PC-9 (cell line): Measurements from ENCODE around the gene MYH16. TPM values are rescaled to one million over a fixed set of nuclear protein-coding genes. Genes with fewer than 3 reads are reported as not detected.
"Not testable (repeated sequence)": the region's sequence is repeated elsewhere in the genome, so short reads cannot be mapped to it uniquely, and the experiment has no call there.

ENCODE experiments used
- BruUV-seq: library from RNA; stranded (reverse); fragments of 400-500 nt; replicated peaks from 2 replicates; lab custom pipeline; 2021; lab: Mats Ljungman, UMichigan
- CTCF ChIA-PET: fragments of 300-600 bp; sonication (Branson Sonifier 250); formaldehyde crosslinking; loops from one replicate; lab custom pipeline; 2022; ENCODE audit warnings: antibody characterized with exemption; lab: Charles Lee
- POLR2A ChIA-PET: fragments of 300-600 bp; sonication (Branson Sonifier 250); formaldehyde crosslinking; loops from one replicate; lab custom pipeline; 2022; ENCODE audit warnings: antibody characterized with exemption; ENCODE audit not compliant: unreplicated experiment; lab: Charles Lee
- DNase-seq, 2 experiments: peaks; one replicate each; pipeline versions ENCODE4 v3.0.0 to v3.0.0-alpha.2; 2015 to 2022; ENCODE audit warnings: mixed read lengths in 1 of 2
- H2AFZ ChIP-seq: fragments of 200-600 bp; sonication (generic); 2 replicates; pipeline ENCODE4 v1.8.1; 2017; ENCODE audit warnings: antibody characterized with exemption
- H3F3A ChIP-seq: fragments of 200-600 bp; sonication (generic); 2 replicates; pipeline ENCODE4 v1.8.1; 2017; ENCODE audit warnings: antibody characterized with exemption, mild to moderate bottlenecking, low read depth; ENCODE audit not compliant: insufficient read depth
- H3K27ac ChIP-seq: fragments of 200-600 bp; sonication (generic); 2 replicates; pipeline ENCODE4 v1.6.1; 2016; ENCODE audit warnings: mixed run types
- H3K27me3 ChIP-seq: fragments of 200-600 bp; sonication (generic); 2 replicates; pipeline ENCODE4 v1.6.1; 2016; ENCODE audit warnings: low read depth, mixed run types; ENCODE audit not compliant: insufficient read depth
- H3K36me3 ChIP-seq: fragments of 200-600 bp; sonication (generic); 2 replicates; pipeline ENCODE4 v1.6.1; 2016; ENCODE audit warnings: low read depth, mixed run types
- H3K4me1 ChIP-seq: fragments of 200-600 bp; sonication (generic); replicated peaks from 2 replicates; pipeline ENCODE4 v1.6.1; 2016; ENCODE audit warnings: mixed run types; ENCODE audit not compliant: insufficient read depth
- H3K4me2 ChIP-seq: fragments of 200-600 bp; sonication (generic); 2 replicates; pipeline ENCODE4 v1.6.1; 2017; ENCODE audit warnings: mixed run types
- H3K4me3 ChIP-seq: fragments of 200-600 bp; sonication (generic); 2 replicates; pipeline ENCODE4 v1.6.1; 2016; ENCODE audit warnings: mixed run types
- H3K79me2 ChIP-seq: fragments of 200-600 bp; sonication (generic); 2 replicates; pipeline ENCODE4 v1.6.1; 2017; ENCODE audit warnings: low read depth, mixed run types
- H3K9me2 ChIP-seq: fragments of 200-600 bp; sonication (generic); 2 replicates; pipeline ENCODE4 v1.8.1; 2017; ENCODE audit warnings: mild to moderate bottlenecking; ENCODE audit not compliant: insufficient read depth
- H3K9me3 ChIP-seq: fragments of 200-600 bp; sonication (generic); 2 replicates; pipeline ENCODE4 v1.8.1; 2016; ENCODE audit warnings: low read depth; ENCODE audit not compliant: insufficient read depth
- H4K20me1 ChIP-seq: fragments of 200-600 bp; sonication (generic); 2 replicates; pipeline ENCODE4 v1.8.1; 2017; ENCODE audit not compliant: insufficient read depth
- EZH2 ChIP-seq: fragments of 200-600 bp; sonication (generic); IDR thresholded peaks from 2 replicates; pipeline ENCODE4 v1.8.0; 2017; ENCODE audit warnings: antibody characterized with exemption, low read depth
- intact Hi-C: fragments of 100-400 bp; cut with micrococcal nuclease; formaldehyde crosslinking; loops from one replicate; pipeline ENCODE4 v1.10.0; 2022; ENCODE audit not compliant: unreplicated experiment
- total RNA-seq: library from RNA; stranded (reverse); gene quantifications from 2 replicates; pipeline ENCODE4 v1.2.3, GENCODE V29; 2021
- TF ChIP-seq, protein P1 (sequence below): fragments of 200-600 bp; sonication (generic); conservative IDR thresholded peaks from 2 replicates; pipeline ENCODE4 v1.6.1; 2017; ENCODE audit warnings: mixed run types, antibody characterized with exemption, mild to moderate bottlenecking, moderate library complexity

Gene MYH16
- total RNA-seq, 1 experiment from 2014 or later: 18.0 TPM

DNA sequence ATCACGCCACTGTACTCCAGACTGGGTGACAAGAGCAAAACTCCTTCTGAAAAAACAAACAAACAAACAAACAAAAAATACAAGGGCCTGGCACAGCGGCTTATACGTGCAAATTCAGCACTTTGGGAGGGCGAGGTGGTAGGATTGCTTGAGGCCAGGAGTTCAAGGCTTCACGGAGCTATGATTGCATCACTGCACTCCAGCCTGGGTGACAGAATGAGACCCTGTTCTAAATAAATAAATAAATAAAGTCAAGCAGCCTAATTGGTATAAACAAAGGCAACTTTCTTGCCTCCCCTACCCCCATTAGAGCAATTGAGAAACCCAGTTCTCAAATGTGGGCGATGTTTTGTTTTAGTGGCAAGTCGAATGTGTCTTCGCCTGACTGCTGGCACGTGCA lies 38.5 kb upstream of the MYH16 start:
- POLR2A ChIA-PET: no interaction called here
- BruUV-seq: no TSS peak
- H3K4me2 ChIP-seq: no peak overlapping the region
- H3F3A ChIP-seq: peaks cover 5% of the 10 kb centered on the region; the same call in 1 of the 2 replicates
- CTCF ChIA-PET: no interaction called here
- no peak for DNase-seq
- H3K79me2 ChIP-seq: no peaks in the 10 kb centered on the region
- intact Hi-C loops: no loop called here
- no peaks in the 10 kb centered on the region for H3K4me1 ChIP-seq
- TF ChIP-seq, protein P1, sequence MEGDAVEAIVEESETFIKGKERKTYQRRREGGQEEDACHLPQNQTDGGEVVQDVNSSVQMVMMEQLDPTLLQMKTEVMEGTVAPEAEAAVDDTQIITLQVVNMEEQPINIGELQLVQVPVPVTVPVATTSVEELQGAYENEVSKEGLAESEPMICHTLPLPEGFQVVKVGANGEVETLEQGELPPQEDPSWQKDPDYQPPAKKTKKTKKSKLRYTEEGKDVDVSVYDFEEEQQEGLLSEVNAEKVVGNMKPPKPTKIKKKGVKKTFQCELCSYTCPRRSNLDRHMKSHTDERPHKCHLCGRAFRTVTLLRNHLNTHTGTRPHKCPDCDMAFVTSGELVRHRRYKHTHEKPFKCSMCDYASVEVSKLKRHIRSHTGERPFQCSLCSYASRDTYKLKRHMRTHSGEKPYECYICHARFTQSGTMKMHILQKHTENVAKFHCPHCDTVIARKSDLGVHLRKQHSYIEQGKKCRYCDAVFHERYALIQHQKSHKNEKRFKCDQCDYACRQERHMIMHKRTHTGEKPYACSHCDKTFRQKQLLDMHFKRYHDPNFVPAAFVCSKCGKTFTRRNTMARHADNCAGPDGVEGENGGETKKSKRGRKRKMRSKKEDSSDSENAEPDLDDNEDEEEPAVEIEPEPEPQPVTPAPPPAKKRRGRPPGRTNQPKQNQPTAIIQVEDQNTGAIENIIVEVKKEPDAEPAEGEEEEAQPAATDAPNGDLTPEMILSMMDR: no peak
- no peak for TF ChIP-seq EZH2
- no peaks in the 10 kb centered on the region for H4K20me1 ChIP-seq
- H3K9me3 ChIP-seq: no peaks in the 10 kb centered on the region
- no peaks in the 10 kb centered on the region; the same call in 1 of the 2 replicates for H3K9me2 ChIP-seq
- H3K27ac ChIP-seq: no peak overlapping the region
- no peaks in the 10 kb centered on the region for H3K36me3 ChIP-seq
- H2AFZ ChIP-seq: no peak overlapping the region
- no peak overlapping the region for H3K4me3 ChIP-seq
- H3K27me3 ChIP-seq: no peaks in the 10 kb centered on the region

DNA sequence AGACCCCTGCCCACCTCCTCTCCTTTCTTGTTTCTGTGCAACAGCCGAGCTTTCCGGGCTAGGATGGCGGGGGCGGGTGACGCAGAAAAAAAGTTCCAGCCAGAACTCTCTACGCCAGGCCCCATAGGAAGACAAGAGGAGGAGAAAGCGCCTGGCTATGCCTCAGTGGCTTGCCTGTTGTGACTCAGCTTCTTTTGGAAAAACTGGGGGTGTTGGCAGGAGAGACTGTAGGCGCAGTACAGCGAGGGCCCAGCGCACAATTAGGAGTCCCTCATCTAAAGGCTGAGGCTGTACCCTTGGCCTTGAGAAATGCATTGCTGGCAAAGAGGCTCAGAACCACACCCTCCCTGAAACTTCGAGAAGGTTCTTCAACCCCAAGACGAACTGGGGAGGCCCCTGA lies 36.7 kb upstream of the MYH16 start:
- no peaks in the 10 kb centered on the region for H3K36me3 ChIP-seq
- peaks cover 5% of the 10 kb centered on the region; the same call in 1 of the 2 replicates for H3F3A ChIP-seq
- H3K79me2 ChIP-seq: no peaks in the 10 kb centered on the region
- H3K27me3 ChIP-seq: no peaks in the 10 kb centered on the region
- H4K20me1 ChIP-seq: no peaks in the 10 kb centered on the region
- CTCF ChIA-PET: no interaction called here
- no peaks in the 10 kb centered on the region for H3K9me2 ChIP-seq
- no peaks in the 10 kb centered on the region for H3K4me1 ChIP-seq
- no peak overlapping the region for H3K4me3 ChIP-seq
- no peak for TF ChIP-seq EZH2
- TF ChIP-seq, protein P1: no peak
- no peaks in the 10 kb centered on the region for H3K9me3 ChIP-seq
- no peak overlapping the region for H3K4me2 ChIP-seq
- POLR2A ChIA-PET: no interaction called here
- BruUV-seq: no TSS peak
- no peak overlapping the region for H3K27ac ChIP-seq
- intact Hi-C loops: no loop called here
- no peak overlapping the region for H2AFZ ChIP-seq
- no peak for DNase-seq

DNA sequence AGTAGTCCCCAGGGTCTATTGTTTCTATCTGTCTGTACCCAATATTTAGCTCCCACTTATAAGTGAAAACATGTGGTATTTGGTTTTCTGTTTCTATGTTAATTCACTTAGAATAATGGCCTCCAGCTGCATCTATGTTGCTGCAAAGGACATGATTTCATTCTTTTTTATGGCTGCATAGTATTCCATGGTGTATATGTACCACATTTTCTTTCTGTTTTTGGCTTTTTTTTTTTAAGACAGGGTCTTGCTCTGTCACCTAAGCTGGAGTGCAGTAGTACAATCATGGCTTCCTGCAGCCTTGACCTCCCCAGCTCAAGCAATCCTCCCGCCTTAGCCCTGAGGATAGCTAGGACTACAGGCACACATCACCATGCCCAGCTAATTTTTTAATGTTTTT lies 34.8 kb upstream of the MYH16 start:
- H3K9me3 ChIP-seq, POLR2A ChIA-PET, H3K27ac ChIP-seq, H3K36me3 ChIP-seq, DNase-seq, H3K4me2 ChIP-seq, H3F3A ChIP-seq, H3K27me3 ChIP-seq, H3K79me2 ChIP-seq, H3K9me2 ChIP-seq, intact Hi-C loops, H3K4me3 ChIP-seq, BruUV-seq, CTCF ChIA-PET, H2AFZ ChIP-seq, H3K4me1 ChIP-seq, H4K20me1 ChIP-seq: not testable (repeated sequence)
